GM13976 (cell line): Measurements from ENCODE around the gene VIP.

ENCODE experiments used
- DNase-seq: peaks from one replicate; pipeline ENCODE4 v3.0.0; 2012; ENCODE audit warnings: low spot score
- in situ Hi-C: fragments of 300-500 bp; cut with MboI; formaldehyde crosslinking; loops from one replicate; pipeline ENCODE4 v1.12.0; 2022; ENCODE audit warnings: low sequenced_read_pairs, mixed read lengths, inconsistent platforms; ENCODE audit not compliant: unreplicated experiment
- TF ChIP-seq, protein P1 (sequence below): IDR thresholded peaks from 2 replicates; pipeline ENCODE4 v1.5.1; 2012; ENCODE audit warnings: borderline replicate concordance, mild to moderate bottlenecking; ENCODE audit not compliant: insufficient read depth; ENCODE audit errors: extremely low read depth, missing control alignments, control extremely low read depth

The VIP gene

DNA sequence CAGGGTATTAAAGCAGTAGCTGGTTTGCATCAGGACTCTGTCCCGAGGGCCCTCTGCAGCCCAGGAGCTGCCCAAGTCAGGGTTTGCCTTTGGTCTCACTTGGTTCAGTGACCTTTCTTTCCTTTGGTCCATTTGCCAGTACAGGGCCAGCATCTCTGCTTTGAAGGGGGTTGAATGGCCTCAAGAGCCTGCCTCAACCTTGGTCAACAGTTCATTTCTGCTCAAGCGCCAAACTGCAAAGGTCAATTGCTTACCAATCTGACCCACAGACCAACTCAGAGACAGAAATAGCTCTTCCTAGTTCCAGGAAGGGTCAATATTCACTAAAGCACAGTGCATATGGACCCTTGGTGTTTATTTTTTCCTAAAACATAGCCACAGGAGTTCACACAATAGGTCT lies 19.4 kb downstream of the VIP start:
- DNase-seq, result no peak
- in situ Hi-C loops, result no loop called here
- TF ChIP-seq, protein P1, sequence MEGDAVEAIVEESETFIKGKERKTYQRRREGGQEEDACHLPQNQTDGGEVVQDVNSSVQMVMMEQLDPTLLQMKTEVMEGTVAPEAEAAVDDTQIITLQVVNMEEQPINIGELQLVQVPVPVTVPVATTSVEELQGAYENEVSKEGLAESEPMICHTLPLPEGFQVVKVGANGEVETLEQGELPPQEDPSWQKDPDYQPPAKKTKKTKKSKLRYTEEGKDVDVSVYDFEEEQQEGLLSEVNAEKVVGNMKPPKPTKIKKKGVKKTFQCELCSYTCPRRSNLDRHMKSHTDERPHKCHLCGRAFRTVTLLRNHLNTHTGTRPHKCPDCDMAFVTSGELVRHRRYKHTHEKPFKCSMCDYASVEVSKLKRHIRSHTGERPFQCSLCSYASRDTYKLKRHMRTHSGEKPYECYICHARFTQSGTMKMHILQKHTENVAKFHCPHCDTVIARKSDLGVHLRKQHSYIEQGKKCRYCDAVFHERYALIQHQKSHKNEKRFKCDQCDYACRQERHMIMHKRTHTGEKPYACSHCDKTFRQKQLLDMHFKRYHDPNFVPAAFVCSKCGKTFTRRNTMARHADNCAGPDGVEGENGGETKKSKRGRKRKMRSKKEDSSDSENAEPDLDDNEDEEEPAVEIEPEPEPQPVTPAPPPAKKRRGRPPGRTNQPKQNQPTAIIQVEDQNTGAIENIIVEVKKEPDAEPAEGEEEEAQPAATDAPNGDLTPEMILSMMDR, result no peak

DNA sequence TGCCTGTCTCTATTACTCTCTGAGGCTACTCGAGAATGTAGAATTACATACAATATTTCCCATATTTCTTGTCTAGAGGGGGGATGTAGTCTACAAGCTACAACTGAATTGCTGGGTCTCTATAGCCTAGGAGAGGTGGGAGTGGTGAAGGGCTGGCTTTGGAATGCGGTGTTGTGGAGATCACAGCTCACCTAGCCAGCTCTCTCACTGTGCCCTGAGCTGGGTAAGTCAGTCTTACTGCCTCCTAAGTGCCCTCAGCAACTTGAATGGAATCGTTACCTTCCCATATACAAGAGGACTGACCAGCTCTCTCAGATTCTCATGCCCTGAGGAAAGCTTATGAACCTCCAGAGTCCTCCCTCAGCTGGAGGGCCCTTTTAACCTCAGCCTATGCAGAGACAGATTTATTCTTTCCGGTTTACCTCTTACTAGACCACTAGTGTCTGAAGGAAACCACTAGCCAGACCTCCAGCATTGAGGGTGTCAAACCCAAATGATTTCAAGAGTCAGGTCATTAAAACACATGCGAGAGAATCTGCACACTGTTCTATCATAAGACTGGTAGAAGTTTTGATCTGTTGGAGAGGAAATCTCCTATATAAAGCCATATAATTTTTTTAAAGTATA lies 20.6 kb downstream of the VIP start:
- DNase-seq, result no peak
- in situ Hi-C loops, result no loop called here
- TF ChIP-seq, protein P1, result no peak

DNA sequence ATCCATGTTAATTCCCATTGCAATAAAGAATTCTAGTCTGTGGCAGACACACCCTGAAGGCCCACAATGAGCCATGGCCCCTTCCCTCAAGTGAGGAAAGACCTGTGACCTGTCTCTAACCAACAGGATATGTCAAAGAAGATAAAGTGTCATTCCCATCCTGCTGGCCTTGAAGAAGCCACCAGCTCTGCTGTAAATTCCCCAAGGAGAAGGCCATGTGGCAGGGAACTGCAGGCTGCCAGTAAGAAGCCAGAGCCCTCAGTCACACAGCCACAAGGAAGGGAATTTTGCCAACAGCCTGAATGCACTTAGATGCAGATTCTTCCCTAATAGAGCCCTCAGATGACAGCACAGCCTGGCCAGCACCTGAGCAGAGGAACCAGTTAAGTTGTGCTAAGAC lies 24.8 kb downstream of the VIP start:
- TF ChIP-seq, protein P1, result no peak
- no peak for DNase-seq
- in situ Hi-C loops, result no loop called here

DNA sequence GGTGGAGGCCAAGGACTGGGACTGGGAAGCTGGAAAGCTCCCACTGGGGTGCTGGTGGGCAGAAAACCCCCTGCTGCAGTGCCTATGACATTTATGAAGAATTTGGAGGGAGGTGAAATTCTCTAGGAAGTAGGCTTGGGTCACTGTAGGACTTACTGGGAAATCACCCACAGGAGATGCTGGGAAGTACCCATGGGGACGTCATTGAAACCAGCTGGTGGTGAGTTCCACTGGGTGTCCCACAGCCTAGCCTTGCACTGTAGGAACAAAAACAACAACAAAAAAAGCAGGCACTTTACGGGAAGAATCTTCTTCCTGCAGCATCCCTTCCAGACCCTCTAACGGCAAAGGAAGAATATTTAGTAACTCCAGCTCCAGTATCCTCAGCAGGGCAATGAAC lies 26.2 kb downstream of the VIP start:
- in situ Hi-C loops, result no loop called here
- DNase-seq, result no peak
- TF ChIP-seq, protein P1, result no peak

DNA sequence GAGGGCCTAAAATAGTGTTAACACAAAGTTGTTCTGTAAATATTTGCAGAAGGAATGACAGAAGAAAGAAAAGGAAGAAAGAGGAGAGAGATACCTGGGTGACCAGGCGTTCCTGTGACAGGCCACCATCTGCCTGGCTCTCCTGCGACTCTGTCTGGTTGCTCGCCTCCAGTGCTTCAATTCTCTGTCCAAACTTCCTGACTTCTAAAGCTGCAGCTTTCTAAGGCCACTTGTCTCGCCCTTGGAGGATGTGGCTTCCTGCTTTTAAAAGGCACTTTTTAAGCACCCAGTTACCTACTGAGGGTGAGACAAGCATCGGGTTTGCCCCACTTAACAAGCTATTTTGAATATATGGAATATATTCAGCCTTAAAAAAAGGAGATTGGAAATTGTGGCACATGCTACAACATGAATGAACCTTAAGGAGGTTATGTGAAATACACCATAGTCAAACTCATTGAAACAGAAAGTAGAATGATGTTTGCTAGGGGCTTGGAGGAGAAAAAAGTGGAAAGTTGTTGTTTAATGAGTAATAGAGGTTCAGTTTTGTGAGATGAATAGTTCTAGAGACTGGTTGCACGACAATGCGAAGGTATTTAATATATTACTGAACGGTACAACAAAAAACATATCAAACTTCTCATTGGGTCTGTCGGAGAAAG lies 32.8 kb downstream of the VIP start:
- TF ChIP-seq, protein P1, result no peak
- in situ Hi-C loops, result no loop called here
- DNase-seq, result no peak

DNA sequence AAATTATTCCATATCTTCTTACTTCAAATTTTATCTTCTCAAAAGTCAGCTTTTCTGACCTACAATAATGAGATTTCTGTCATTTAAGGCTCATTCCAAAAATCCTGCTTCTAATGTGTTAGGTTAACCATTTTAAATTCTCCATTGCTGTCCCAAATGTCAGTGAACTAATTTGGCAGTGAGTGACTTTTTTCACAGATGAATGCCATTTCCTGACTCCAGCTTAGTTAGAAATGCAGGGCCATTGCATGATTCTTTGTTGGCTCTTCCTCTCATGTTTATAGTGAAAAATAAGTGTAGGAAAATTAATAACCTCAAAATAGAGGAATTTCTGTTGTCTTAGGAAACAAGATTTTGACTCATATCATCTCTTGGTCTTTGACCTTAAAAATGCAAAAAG lies 44.1 kb downstream of the VIP start:
- no peak for DNase-seq
- TF ChIP-seq, protein P1, result no peak
- in situ Hi-C loops, result no loop called here
